ENCODE results near the gene CPA5.
"Not testable (repeated sequence)": the region's sequence is repeated elsewhere in the genome, so short reads cannot be mapped to it uniquely, and the experiment has no call there.

Gene CPA5

GRCh38 chr7:130344271-130344866 lies at the start of gene CPA5:
CPA5 (plus strand) TSS chr7:130344816; CDS start chr7:130346486, 1,670 bp downstream.
- DNase-seq (ENCODE audit: low read depth, low spot score) = no peak

DNA sequence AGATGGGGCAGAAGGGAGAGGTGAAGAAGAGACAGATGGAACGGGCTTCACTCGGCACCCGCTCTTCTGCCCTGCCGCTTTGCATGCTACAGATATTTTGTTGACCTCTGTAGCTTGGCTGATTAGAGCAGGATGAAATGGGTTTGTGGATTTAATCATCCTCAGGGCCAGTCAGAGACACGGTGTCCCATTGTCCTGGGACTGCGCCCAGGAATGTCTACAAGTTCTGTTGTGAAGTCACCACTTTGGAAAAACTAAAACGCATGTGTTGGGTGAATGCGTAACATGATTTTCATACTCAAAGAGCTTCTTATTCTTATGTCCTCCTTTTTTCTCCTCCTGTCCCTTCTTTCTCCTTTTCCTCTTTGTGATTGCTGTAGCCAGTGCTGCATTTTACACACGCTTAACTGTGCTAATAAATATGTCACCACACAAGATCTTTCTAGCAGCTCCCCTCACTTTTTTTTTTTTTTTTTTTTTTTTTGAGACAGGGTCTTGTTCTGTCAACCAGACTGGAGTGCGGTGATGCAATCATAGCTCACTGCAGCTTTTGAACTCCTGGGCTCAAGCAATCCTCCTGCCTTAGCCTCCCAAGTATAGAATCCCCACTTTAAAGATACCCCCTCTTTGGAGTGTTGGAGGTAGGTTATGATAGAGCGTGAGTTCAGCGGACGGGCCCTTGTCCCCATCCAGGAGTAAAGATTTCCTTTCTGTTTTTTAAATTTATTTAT lies 48.2 kb upstream of the CPA5 start:
- DNase-seq (ENCODE audit: low read depth, low spot score) = no peak

- DNase-seq (ENCODE audit: low read depth, low spot score) = no peak
Observed at GRCh38 chr7:130297628-130298543, 46.7 kb upstream of the CPA5 start.

DNA sequence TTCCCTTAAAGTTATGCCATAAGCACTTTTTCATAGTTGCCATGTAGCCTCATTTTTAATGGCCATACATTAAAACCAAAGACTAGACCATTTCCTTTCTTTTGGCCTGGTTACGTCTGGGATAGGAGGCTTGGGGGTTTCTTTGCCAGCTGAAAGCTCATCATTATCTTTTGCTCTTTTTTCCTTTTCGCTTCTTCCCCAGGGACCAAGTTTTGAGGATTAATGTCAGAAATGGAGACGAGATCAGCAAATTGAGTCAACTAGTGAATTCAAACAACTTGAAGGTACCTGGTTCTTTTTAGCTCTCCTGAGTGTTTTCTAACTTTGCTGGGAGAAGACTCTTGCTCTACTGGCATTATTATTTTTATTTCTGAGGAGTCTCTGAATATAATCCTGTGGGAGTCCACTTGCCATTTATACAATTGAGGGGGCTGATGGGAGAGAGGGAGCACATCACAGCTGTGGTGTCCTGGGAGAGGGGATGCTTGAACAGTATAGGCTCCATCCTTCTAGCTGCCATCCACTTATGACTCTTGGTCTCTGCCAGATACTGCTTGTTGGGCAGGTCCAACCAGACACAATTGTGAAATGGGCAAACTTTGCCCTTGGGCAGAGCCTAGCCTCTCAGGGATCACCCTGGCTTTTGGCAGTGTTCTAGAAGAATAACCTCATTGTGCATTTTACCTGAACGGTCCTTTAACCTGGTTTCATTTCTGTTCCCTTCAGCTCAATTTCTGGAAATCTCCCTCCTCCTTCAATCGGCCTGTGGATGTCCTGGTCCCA lies 45.9 kb upstream of the CPA5 start:
- DNase-seq (ENCODE audit: low read depth, low spot score) = no peak

DNA sequence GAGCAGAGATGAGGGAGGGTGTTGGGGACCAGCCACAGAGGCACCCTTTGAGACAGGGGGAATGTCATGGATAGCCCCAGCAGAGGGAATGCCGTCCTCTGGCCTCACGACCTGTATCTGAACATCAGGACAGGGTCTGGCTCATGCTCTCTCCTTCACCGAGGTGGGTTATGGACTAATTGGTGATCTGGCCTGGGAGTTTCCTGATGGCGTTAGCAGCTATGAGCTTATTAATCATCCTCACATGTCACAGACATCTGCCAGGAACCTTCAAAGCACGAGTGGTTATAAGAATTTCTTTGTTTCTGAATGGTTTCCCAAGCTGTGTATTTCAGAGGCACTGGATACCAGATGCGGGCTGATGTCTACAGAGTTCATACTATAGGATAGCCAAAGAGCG lies 44.8 kb upstream of the CPA5 start:
- DNase-seq (ENCODE audit: low read depth, low spot score) = no peak

- DNase-seq (ENCODE audit: low read depth, low spot score) = no peak
Observed at GRCh38 chr7:130301501-130302020, 43.1 kb upstream of the CPA5 start.

- no peak for DNase-seq (ENCODE audit: low read depth, low spot score)
Observed at GRCh38 chr7:130302649-130303048, 42.0 kb upstream of the CPA5 start.

DNA sequence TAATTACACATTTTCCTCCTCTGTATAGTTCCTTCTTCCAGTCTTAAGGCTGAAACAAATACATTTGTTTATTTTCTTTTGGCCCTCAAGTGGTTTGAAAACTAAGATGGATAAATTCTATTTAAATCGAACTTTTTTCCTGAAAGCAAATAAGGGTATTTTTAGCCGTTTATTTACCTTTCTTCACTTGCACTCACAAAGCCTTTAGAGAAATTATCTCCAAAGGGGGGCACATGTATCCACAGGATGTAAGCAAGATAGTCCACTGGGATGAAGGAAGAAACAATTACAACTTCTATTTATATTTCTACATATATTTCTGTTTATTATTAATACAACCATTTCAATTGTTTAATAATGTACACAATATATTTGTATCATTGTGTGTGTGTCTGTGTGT lies 41.5 kb upstream of the CPA5 start:
- no peak for DNase-seq (ENCODE audit: low read depth, low spot score)

DNA sequence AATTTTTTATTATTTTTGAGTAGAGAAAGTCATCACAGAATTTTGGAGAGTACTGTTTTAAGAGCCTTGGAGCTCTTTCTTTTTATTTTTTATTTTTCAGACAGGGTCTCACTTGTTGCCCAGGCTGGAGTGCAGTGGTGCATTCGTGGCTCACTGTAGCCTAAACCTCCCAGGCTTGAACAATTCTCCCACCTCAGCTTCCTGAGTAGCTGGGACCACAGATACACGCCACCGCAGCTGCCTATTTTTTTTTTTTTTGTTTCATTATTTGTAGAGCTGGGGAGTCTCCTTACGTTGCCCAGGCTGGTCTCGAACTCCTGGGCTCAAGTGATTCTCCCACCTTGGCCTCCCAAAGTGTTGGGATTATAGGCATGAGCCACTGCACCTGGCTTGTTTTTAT lies 41.1 kb upstream of the CPA5 start:
- DNase-seq (ENCODE audit: low read depth, low spot score) = no peak

DNA sequence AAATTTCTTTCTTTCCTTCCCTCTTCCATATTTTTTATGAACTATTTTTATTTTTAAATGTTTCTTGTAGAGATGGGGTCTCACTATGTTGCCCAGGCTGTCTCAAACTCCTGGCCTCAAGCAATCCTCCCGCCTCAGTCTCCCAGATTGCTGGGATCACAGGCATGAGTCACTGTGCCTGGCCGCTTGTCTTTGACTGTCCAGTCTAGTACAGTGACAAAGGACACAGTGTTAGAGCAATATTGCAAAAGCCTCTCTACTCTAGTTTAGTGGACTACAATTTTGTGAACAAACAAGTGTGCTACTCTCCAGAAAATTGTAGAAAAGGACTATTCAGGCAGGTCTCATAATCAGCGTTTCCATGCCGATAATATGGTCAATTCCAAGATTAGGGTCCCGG lies 40.6 kb upstream of the CPA5 start:
- no peak for DNase-seq (ENCODE audit: low read depth, low spot score)

- DNase-seq (ENCODE audit: low read depth, low spot score) = no peak
Observed at GRCh38 chr7:130304878-130305277, 39.7 kb upstream of the CPA5 start.

- DNase-seq (ENCODE audit: low read depth, low spot score) = no peak
Observed at GRCh38 chr7:130305433-130306042, 39.1 kb upstream of the CPA5 start.

DNA sequence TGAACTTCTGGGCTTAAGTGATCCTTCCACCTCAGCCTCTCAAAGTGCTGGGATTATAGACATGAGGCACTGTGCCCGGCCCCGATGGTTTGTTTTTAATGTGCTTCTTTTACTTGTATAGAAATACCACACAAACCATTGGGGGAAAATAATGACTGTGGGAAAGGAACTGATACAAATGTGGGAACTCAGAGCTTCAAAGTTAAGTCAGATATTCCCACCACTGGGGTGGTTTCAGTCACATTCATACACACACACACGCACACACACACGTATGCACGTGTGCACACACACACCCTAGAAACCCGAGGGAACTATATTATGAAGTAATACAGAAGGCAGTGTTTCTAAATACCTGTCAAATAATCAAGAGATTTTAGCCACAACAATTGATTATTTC lies 34.6 kb upstream of the CPA5 start:
- no peak for DNase-seq (ENCODE audit: low read depth, low spot score)

DNA sequence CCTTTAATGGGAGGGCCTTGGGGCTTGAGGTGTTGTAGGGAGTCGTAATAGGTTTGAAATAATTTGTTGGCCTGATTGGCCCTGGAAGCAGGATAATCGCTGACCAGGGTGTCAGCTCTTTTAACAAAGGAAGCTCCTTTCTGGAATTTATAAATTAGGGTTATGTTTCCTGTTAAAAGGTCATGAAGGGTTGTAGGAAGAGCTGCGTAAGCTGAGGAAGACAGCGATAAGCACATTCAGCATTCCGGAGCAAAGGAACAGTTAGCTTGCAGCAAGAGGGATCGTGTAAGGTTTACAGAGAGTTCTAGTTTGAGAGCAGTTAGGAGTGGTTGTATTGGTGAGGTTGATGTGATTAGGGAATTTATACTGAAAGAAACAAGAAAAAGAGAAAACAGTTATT lies 30.3 kb upstream of the CPA5 start:
- DNase-seq (ENCODE audit: low read depth, low spot score) = no peak

DNA sequence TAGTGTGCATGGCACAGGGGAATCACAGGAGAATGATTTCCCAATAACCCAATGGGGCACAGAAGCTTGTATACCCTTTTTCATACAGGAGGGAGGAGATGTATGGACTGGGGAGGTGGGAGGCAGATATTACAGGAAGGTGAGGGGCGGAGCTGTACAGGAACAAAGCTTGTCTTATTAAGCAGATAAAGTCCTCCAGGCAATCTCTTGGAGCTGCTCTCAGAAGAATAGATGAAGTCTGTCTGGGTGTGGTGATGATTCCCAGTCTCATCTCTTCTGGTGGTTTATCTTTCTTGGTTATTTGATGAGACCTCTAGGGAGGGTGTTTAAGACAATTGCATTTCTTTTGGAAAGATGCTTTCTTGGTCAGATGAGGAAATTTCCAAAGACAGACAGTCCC lies 25.1 kb upstream of the CPA5 start:
- DNase-seq (ENCODE audit: low read depth, low spot score) = no peak

DNA sequence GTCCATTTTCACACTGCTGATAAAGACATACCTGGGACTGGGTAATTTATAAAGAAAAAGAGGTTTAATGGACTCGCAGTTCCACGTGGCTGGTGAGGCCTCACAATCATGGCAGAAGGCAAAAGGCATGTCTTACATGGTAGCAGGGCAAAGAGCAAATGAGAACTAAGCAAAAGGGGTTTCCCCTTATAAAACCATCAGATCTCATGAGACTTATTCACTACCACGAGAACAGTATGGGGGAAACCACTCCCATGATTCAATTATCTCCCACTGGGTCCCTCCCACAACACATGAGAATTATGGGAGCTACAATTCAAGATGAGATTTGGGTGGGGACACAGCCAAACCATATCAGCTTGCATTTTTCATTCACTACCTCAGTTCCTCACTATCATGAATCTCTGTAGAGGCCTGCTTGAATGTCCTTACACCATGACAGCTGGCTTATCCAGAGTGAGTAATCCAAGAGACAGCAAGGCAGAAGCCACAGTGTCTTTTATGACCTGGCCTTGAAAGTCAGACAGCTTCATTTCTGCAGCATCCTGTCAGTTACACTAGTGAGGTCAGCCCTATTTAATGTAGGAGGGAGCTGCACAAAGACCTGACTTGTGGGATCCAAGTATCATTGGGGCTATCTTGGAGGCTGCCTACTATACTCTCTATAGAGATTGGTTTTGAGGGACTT lies 22.9 kb upstream of the CPA5 start:
- DNase-seq (ENCODE audit: low read depth, low spot score) = not testable (repeated sequence)

DNA sequence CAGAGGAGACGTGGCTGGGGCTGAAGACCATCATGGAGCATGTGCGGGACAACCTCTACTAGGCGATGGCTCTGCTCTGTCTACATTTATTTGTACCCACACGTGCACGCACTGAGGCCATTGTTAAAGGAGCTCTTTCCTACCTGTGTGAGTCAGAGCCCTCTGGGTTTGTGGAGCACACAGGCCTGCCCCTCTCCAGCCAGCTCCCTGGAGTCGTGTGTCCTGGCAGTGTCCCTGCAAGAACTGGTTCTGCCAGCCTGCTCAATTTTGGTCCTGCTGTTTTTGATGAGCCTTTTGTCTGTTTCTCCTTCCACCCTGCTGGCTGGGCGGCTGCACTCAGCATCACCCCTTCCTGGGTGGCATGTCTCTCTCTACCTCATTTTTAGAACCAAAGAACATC lies 22.0 kb upstream of the CPA5 start:
- DNase-seq (ENCODE audit: low read depth, low spot score) = no peak

DNA sequence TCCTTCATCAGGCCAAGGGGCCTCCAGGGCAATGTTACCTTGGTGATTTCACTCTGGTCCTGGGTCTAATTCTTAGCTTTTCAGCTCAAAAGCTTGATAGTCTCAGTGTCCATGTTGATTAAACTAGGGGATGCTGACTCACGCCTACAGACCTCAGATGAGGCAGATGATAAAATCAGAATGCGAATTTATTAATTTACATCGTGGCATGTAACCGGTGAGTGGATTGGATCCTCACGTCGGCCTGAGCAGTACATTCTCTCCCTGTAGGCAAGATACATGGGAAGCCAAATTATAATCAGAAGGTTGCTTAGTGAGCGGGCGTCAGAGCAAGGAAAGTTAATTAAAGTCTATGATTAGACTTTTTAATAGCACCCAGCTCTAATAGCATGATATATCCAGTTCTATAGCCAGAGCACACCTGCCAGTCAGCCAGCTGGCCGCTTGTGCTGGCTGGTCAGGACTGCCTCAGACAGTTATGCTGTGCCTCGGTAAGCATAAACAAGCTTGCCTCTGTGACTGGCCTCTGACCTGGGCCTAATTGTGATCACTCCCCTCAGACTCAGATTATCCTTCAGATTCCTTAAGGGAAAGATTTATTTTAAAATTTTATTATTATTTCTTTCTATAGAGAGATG lies 20.2 kb upstream of the CPA5 start:
- no peak for DNase-seq (ENCODE audit: low read depth, low spot score)

DNA sequence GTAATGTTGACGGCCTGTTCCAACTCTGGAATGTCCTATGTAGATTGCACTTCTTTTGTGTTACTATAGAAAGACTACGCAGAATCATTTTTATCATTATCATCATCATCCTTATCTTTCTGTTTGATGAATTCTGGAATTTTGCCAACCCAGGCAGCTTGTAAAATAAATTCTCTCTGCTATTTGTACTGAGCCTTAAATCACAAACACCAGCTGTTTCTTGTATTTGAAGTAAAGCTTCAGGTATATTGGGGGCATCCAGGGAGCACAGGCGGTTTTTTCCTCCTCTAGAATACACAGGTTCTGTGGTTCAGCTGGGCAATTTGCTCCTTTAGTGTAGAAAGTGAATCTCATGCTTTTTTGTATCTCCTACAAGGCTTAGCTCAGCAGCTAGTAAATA lies 14.9 kb upstream of the CPA5 start:
- no peak for DNase-seq (ENCODE audit: low read depth, low spot score)

All from astrocyte of the hippocampus (primary cell).